ENCODE results near the gene BUB1.

DNA sequence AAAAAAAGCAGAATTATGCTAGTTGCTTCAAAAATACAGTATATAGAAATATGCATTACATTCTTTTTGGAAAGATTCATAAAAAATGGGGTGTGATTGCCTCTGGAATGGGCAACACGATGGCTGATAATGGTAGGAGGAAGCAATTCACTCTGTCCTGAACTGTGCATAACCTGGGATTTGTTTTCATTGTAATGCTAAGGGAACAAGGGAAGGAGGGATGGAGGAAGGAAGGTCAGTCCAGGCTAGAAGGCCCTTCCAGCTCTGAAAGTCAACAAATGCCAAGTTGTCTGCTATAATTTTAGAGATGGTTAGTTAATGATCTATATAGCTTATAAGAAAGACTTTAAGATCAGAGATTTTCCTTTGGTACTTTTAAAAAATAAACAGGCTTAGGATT, 40.8 kb downstream of the BUB1 start:
- TF ChIP-seq CTCF (IDR thresholded peaks at IDR 0.05) (no peak), POLR2A (IDR thresholded peaks at IDR 0.05) (no peak)

Measured in thyroid gland (tissue), 4 donors.